H1 (cell line): ENCODE measurements around the gene FGD4. TPM values are rescaled to one million over a fixed set of nuclear protein-coding genes. Genes with fewer than 3 reads are reported as not detected.

Source experiments
- CTCF ChIA-PET: fragments of 300-600 bp; sonication (Branson Sonifier 250); formaldehyde crosslinking; loops from one replicate; lab custom pipeline; 2021; ENCODE audit not compliant: partially characterized antibody; lab: Charles Lee
- POLR2A ChIA-PET: fragments of 300-600 bp; sonication (Branson Sonifier 250); formaldehyde crosslinking; loops from one replicate; lab custom pipeline; 2021; ENCODE audit warnings: inconsistent platforms; ENCODE audit not compliant: partially characterized antibody; lab: Charles Lee
- DNase-seq, 2 experiments: peaks; one replicate each; pipeline versions ENCODE4 v3.0.0 to v3.0.0-alpha.2; 2010 to 2022; ENCODE audit warnings: low spot score in 2 of 2, low read depth in 1 of 2, mixed read lengths in 1 of 2
- FAIRE-seq: peaks from 2 replicates; lab custom pipeline; 2011; peaks lifted over from hg19 to GRCh38; lab: Jason Lieb, UNC
- H2AFZ ChIP-seq: 2 replicates; pipeline ENCODE4 v1.8.1; 2012; ENCODE audit warnings: low read length, inconsistent platforms
- H2AK5ac ChIP-seq: 2 replicates; pipeline ENCODE4 v1.6.1; 2013; ENCODE audit warnings: low read depth, low read length
- H2BK120ac ChIP-seq: replicated peaks from 2 replicates; pipeline ENCODE3; 2013; ENCODE audit warnings: low read depth, low read length, inconsistent platforms
- H2BK12ac ChIP-seq: 2 replicates; pipeline ENCODE4 v1.6.1; 2013; ENCODE audit warnings: low read depth, low read length
- H2BK15ac ChIP-seq: 2 replicates; pipeline ENCODE4 v1.6.1; 2013; ENCODE audit warnings: low read length
- H2BK20ac ChIP-seq: 2 replicates; pipeline ENCODE4 v1.6.1; 2013; ENCODE audit warnings: low read length
- H2BK5ac ChIP-seq: 2 replicates; pipeline ENCODE4 v1.6.1; 2013; ENCODE audit warnings: low read depth, low read length
- H3K14ac ChIP-seq: 2 replicates; pipeline ENCODE4 v1.6.1; 2013; ENCODE audit warnings: inconsistent platforms; ENCODE audit not compliant: insufficient read length
- H3K18ac ChIP-seq: 2 replicates; pipeline ENCODE4 v1.6.1; 2013; ENCODE audit warnings: low read length; ENCODE audit errors: extremely low read depth
- H3K23ac ChIP-seq: 2 replicates; pipeline ENCODE4 v1.6.1; 2013; ENCODE audit warnings: inconsistent platforms; ENCODE audit not compliant: insufficient read length
- H3K23me2 ChIP-seq: 2 replicates; pipeline ENCODE4 v1.6.1; 2013; ENCODE audit warnings: low read depth, low read length
- H3K27ac ChIP-seq: 2 replicates; pipeline ENCODE4 v1.6.1; 2011; ENCODE audit warnings: low read depth, low read length, inconsistent platforms
- H3K27me3 ChIP-seq, 4 experiments: replicated peaks in 1 of 4; 1 replicate in 1 of 4; 2 replicates in 3 of 4; pipeline versions ENCODE4 v1.6.1 to v1.8.1; 2011 to 2013; ENCODE audit warnings: low read length in 3 of 4, mild to moderate bottlenecking in 3 of 4, inconsistent platforms in 2 of 4, mixed read lengths in 2 of 4, moderate library complexity in 1 of 4; ENCODE audit not compliant: control insufficient read depth in 3 of 4, insufficient read depth in 3 of 4; ENCODE audit errors: extremely low read depth in 1 of 4
- H3K36me3 ChIP-seq, 4 experiments: 2 replicates each; pipeline versions ENCODE4 v1.6.1 to v1.8.1; 2011 to 2013; ENCODE audit warnings: mild to moderate bottlenecking in 4 of 4, low read length in 3 of 4, moderate library complexity in 2 of 4, control low read depth in 1 of 4, inconsistent platforms in 1 of 4; ENCODE audit not compliant: insufficient read depth in 4 of 4, control insufficient read depth in 2 of 4
- H3K4ac ChIP-seq: replicated peaks from 2 replicates; pipeline ENCODE3; 2013; ENCODE audit warnings: low read length, low read depth, mixed read lengths, inconsistent platforms; ENCODE audit not compliant: insufficient read length
- H3K4me1 ChIP-seq, 4 experiments: replicated peaks in 1 of 4; 1 replicate in 1 of 4; 2 replicates in 3 of 4; pipeline versions ENCODE4 v1.6.1 to v1.8.1; 2011 to 2013; ENCODE audit warnings: low read length in 3 of 4, inconsistent platforms in 2 of 4, mixed read lengths in 1 of 4; ENCODE audit not compliant: insufficient read depth in 4 of 4, control insufficient read depth in 3 of 4
- H3K4me2 ChIP-seq, 2 experiments: 2 replicates each; pipeline versions ENCODE4 v1.6.1 to v1.8.1; 2011 to 2013; ENCODE audit warnings: low read depth in 2 of 2, low read length in 2 of 2, control low read depth in 1 of 2, inconsistent platforms in 1 of 2, mild to moderate bottlenecking in 1 of 2; ENCODE audit not compliant: insufficient read depth in 1 of 2
- H3K4me3 ChIP-seq, 4 experiments: fragments of 200-600, 300-600 bp in 1 of 4; sonication (generic), shearing (Covaris generic), sonication (Bioruptor Twin) in 1 of 4; 2 replicates each; pipeline versions ENCODE4 v1.5.1 to v1.8.1; 2011 to 2016; ENCODE audit warnings: low read length in 4 of 4, low read depth in 3 of 4, control low read depth in 2 of 4, inconsistent platforms in 2 of 4, mild to moderate bottlenecking in 2 of 4, mixed read lengths in 1 of 4, moderate library complexity in 1 of 4; ENCODE audit not compliant: insufficient read depth in 2 of 4; ENCODE audit errors: extremely low read depth in 1 of 4
- H3K56ac ChIP-seq: replicated peaks from 2 replicates; pipeline ENCODE3; 2013; ENCODE audit warnings: low read depth, mild to moderate bottlenecking, mixed read lengths, low read length, inconsistent platforms; ENCODE audit not compliant: insufficient read length
- H3K79me1 ChIP-seq: 2 replicates; pipeline ENCODE4 v1.6.1; 2013; ENCODE audit warnings: low read depth, low read length, control low read depth
- H3K79me2 ChIP-seq, 2 experiments: 2 replicates each; pipeline versions ENCODE4 v1.6.1 to v1.8.1; 2012 to 2013; ENCODE audit warnings: low read length in 2 of 2, mild to moderate bottlenecking in 2 of 2, inconsistent platforms in 1 of 2; ENCODE audit not compliant: insufficient read depth in 2 of 2, control insufficient read depth in 1 of 2
- H3K9ac ChIP-seq, 4 experiments: replicated peaks in 1 of 4; 1 replicate in 1 of 4; 2 replicates in 3 of 4; pipeline versions ENCODE4 v1.6.1 to v1.8.1; 2011 to 2013; ENCODE audit warnings: low read depth in 3 of 4, low read length in 3 of 4, control low read depth in 2 of 4, mild to moderate bottlenecking in 2 of 4, moderate library complexity in 2 of 4, inconsistent platforms in 1 of 4; ENCODE audit errors: extremely low read depth in 1 of 4
- H3K9me3 ChIP-seq, 2 experiments: 2 replicates each; pipeline versions ENCODE4 v1.6.1 to v1.8.1; 2012 to 2013; ENCODE audit warnings: mild to moderate bottlenecking in 2 of 2, moderate library complexity in 2 of 2, control low read depth in 1 of 2, inconsistent platforms in 1 of 2, low read depth in 1 of 2, low read length in 1 of 2, mixed read lengths in 1 of 2; ENCODE audit not compliant: insufficient read depth in 2 of 2
- H4K20me1 ChIP-seq, 2 experiments: replicated peaks in 1 of 2; 2 replicates each; pipeline versions ENCODE3 to v1.8.1; 2011 to 2013; ENCODE audit warnings: inconsistent platforms in 2 of 2, low read length in 2 of 2, mild to moderate bottlenecking in 1 of 2; ENCODE audit not compliant: insufficient read depth in 2 of 2, control insufficient read depth in 1 of 2
- H4K5ac ChIP-seq: 2 replicates; pipeline ENCODE4 v1.6.1; 2013; ENCODE audit warnings: low read length, low read depth, mixed read lengths, inconsistent platforms; ENCODE audit not compliant: insufficient read length
- H4K8ac ChIP-seq: 2 replicates; pipeline ENCODE4 v1.8.0; 2013; ENCODE audit warnings: mild to moderate bottlenecking, moderate library complexity, low read length, inconsistent platforms; ENCODE audit not compliant: insufficient read depth; ENCODE audit errors: extremely low read depth
- H4K91ac ChIP-seq: replicated peaks from 2 replicates; pipeline ENCODE3; 2013; ENCODE audit warnings: low read length, mixed read lengths, inconsistent platforms; ENCODE audit not compliant: insufficient read length
- CHD2 ChIP-seq: IDR thresholded peaks from 2 replicates; pipeline ENCODE4 v1.6.1; 2012; ENCODE audit warnings: low read length, improper control_type of control experiment
- GABPA ChIP-seq: IDR thresholded peaks from 2 replicates; pipeline ENCODE4 v1.6.1; 2011; ENCODE audit warnings: mild to moderate bottlenecking, low read length, moderate library complexity, borderline replicate concordance; ENCODE audit not compliant: insufficient read depth
- HDAC2 ChIP-seq, 2 experiments: fragments of 300-600 bp in 1 of 2; sonication (generic) in 1 of 2; IDR thresholded peaks; 2 replicates each; pipeline ENCODE4 v1.6.1; 2011 to 2012; ENCODE audit warnings: low read depth in 2 of 2, low read length in 2 of 2, mild to moderate bottlenecking in 2 of 2, moderate library complexity in 2 of 2, borderline replicate concordance in 1 of 2, inconsistent platforms in 1 of 2
- POU5F1 ChIP-seq: IDR thresholded peaks from 2 replicates; pipeline ENCODE4 v1.6.1; 2011; ENCODE audit warnings: low read depth, mild to moderate bottlenecking, low read length, moderate library complexity
- RBBP5 ChIP-seq: IDR thresholded peaks from 2 replicates; pipeline ENCODE4 v1.7.1; 2012; ENCODE audit warnings: low read depth, mild to moderate bottlenecking, inconsistent platforms, low read length, moderate library complexity, borderline replicate concordance
- RFX5 ChIP-seq: IDR thresholded peaks from 2 replicates; pipeline ENCODE4 v1.6.1; 2011; ENCODE audit warnings: low read depth, low read length, improper control_type of control experiment, borderline replicate concordance
- SP4 ChIP-seq: IDR thresholded peaks from 2 replicates; pipeline ENCODE4 v1.6.1; 2012; ENCODE audit warnings: low read length, inconsistent platforms
- TCF12 ChIP-seq: IDR thresholded peaks from 2 replicates; pipeline ENCODE4 v1.6.1; 2011; ENCODE audit warnings: low read depth, mild to moderate bottlenecking, low read length
- WGBS, 2 experiments: shearing (Covaris generic) in 1 of 2; methylation state at CpG; one replicate each; pipeline versions ENCODE4 v1.1.6 to v1.1.7; 2013 to 2015; ENCODE audit warnings: low lambda C conversion rate in 2 of 2, mixed read lengths in 2 of 2, inconsistent platforms in 1 of 2, low coverage in 1 of 2, missing lambda C conversion rate in 1 of 2; ENCODE audit not compliant: insufficient replicate concordance in 2 of 2, insufficient coverage in 1 of 2, insufficient read length in 1 of 2; ENCODE audit errors: extremely low coverage in 1 of 2, missing lambda C conversion rate in 1 of 2; 5-methylcytosine and 5-hydroxymethylcytosine counted together
- polyA plus RNA-seq, 7 experiments: library from polyadenylated mRNA; depleted of rRNA in 3 of 7; stranded (reverse) in 5 of 7; unstranded in 2 of 7; fragments of >200 nt in 5 of 7; fragments of 200-250 nt in 2 of 7; gene quantifications; 1 replicate in 5 of 7; 2 replicates in 1 of 7; 4 replicates in 1 of 7; pipeline versions ENCODE4 v1.2.1 to v1.2.3, GENCODE V29; 2011 to 2013; ENCODE audit warnings: missing spikeins in 2 of 7, mixed read lengths in 2 of 7
- total RNA-seq: library from RNA; stranded (reverse); fragmentation: NEBNext Ultra II Directional; extraction: Animal tissue kit (Norgen Biotek cat#: 25700); gene quantifications from 2 replicates; pipeline ENCODE4 v1.2.1, GENCODE V29; 2021

The FGD4 gene
- total and polyA plus RNA-seq, 2 of the 8 experiments (the other 6 are each of a cell fraction or from before 2014, with no cell fraction given) = 8.5 to 48.2 TPM

GRCh38 chr12:32418221-32418620, 18.9 kb downstream of the FGD4 start:
- CTCF ChIA-PET = interaction anchor here (1.1 to 1.5 kb wide), 2 partner anchors 11 to 163 kb away, joined by 3 to 5 read pairs; no protein-coding TSS in a partner anchor
- POLR2A ChIA-PET = no interaction called here
- 99% methylated on average over 5 of the region's 5 CpGs; no CpG with 5 or more reads in 1 of the 2 experiments for WGBS, 2 experiments

More at GRCh38 chr12:32418221-32418620, 18.9 kb downstream of the FGD4 start:
- Histone ChIP-seq H2AFZ (no peak overlapping the region), H3K36me3 (peaks cover 0 to 15% (median 0%) of the 10 kb centered on the region in 4 experiments; a peak in 2 of 8 replicates), H2BK12ac (no peak overlapping the region), H2BK20ac (no peak overlapping the region), H3K23me2 (no peaks in the 10 kb centered on the region), H2BK15ac (no peak overlapping the region), H3K27ac (peak overlapping the region; percentile 20; the same call in 1 of the 2 replicates), H3K9ac (no peak overlapping the region), H2BK5ac (0 out of 2 replicates have a peak overlapping the region, but pooled peaks have one; percentile 55), H3K27me3 (no peaks in the 10 kb centered on the region), H3K56ac (no peak overlapping the region), H3K23ac (no peak overlapping the region), H3K79me1 (peaks cover 11% of the 10 kb centered on the region), H2BK120ac (no peak overlapping the region), H3K4ac (no peak overlapping the region), H3K4me1 (peaks cover 13 to 21% (median 18%) of the 10 kb centered on the region in 4 experiments), H4K91ac (no peak overlapping the region), H3K18ac (peak overlapping the region; percentile 32; the same call in 1 of the 2 replicates), H3K14ac (no peak overlapping the region), H3K9me3 (no peaks in the 10 kb centered on the region; a peak in 1 of 4 replicates), H2AK5ac (no peak overlapping the region; the same call in 1 of the 2 replicates), H4K20me1 (peaks cover 21 to 38% of the 10 kb centered on the region in 2 experiments), H3K4me2 (peak overlapping the region in 1 of 2 experiments; percentile 40; a peak in 1 of 4 replicates), H3K79me2 (peaks cover 35 to 99% of the 10 kb centered on the region in 2 experiments), H4K8ac (no peak overlapping the region; the same call in 1 of the 2 replicates), H3K4me3 (no peak overlapping the region), H4K5ac (no peak overlapping the region)
- DNase-seq (no peak), FAIRE-seq (no peak)
- TF ChIP-seq RFX5 (no peak), CHD2 (no peak), GABPA (no peak), SP4 (no peak), TCF12 (no peak), RBBP5 (no peak), POU5F1 (no peak), HDAC2 (IDR thresholded peaks at IDR 0.05; ENCODE audit: borderline replicate concordance in 1 of 2, low read depth in 2 of 2, low read length in 2 of 2) (no peak)
